Adipose tissue (tissue), 3 donors: ENCODE measurements around the gene CHIC2. TPM values are rescaled to one million over a fixed set of nuclear protein-coding genes. Genes with fewer than 3 reads are reported as not detected.
A peak's percentile ranks its signal among the peaks of the same experiment; 100 is the strongest.
"Not testable (repeated sequence)": the region's sequence is repeated elsewhere in the genome, so short reads cannot be mapped to it uniquely, and the experiment has no call there.

ENCODE experiments used
- H3K27ac ChIP-seq: one replicate; pipeline ENCODE4 v1.5.1; 2013; ENCODE audit warnings: low read depth, low read length
- WGBS, 3 donors: extraction: QIAGEN DNeasy Blood & Tissue Kit; methylation state at CpG; one replicate each; pipeline ENCODE4 v1.1.7; 2013; 5-methylcytosine and 5-hydroxymethylcytosine counted together
- polyA plus RNA-seq, 3 donors: library from polyadenylated mRNA; stranded (reverse); fragments of 200-250 nt; gene quantifications; one replicate each; pipeline ENCODE4 v1.2.3, GENCODE V29; 2013
- donor health status: healthy with polysubstance abuse.
- donor health status: Bipolar disorder and iron deficiency.
- donor health status: healthy.

CHIC2 gene
- polyA plus RNA-seq = 10 to 100 TPM in 2 of 3 donors, 1 to 10 TPM in 1; 8.8 to 29.0 (median 23.4) TPM

- WGBS, 3 donors = 0% methylated on average over 75 to 87 of the region's 87 CpGs
- peak within 1 kb of the TSS; percentile 95 for H3K27ac ChIP-seq
Observed at GRCh38 chr4:54064317-54065111, at the start of gene CHIC2. Gene CHIC2, minus strand, starts transcription at chr4:54064605. Its CDS starts 305 bp downstream, at chr4:54064300.

- not testable (repeated sequence) for H3K27ac ChIP-seq
- 87 to 90% (median 88%) methylated on average over 1 of the region's 1 CpG for WGBS, 3 donors
Observed at GRCh38 chr4:54113206-54113605, 48.8 kb upstream of the CHIC2 start.

GRCh38 chr4:54110019-54110416 lies 45.6 kb upstream of the CHIC2 start:
- WGBS, 3 donors = 15 to 34% (median 33%) methylated on average over 10 of the region's 10 CpGs
- H3K27ac ChIP-seq = no peak overlapping the region

GRCh38 chr4:54109241-54110018 lies 45.0 kb upstream of the CHIC2 start:
- no peak overlapping the region for H3K27ac ChIP-seq
- 9 to 14% (median 12%) methylated on average over 51 of the region's 51 CpGs for WGBS, 3 donors

- H3K27ac ChIP-seq = no peak overlapping the region
- 17 to 33% (median 31%) methylated on average over 22 of the region's 22 CpGs for WGBS, 3 donors
Observed at GRCh38 chr4:54107951-54108748, 43.7 kb upstream of the CHIC2 start.

- 60 to 100% (median 62%) methylated on average over 1 of the region's 1 CpG for WGBS, 3 donors
Observed at GRCh38 chr4:54104907-54105306, 40.5 kb upstream of the CHIC2 start.

GRCh38 chr4:54103190-54103574 lies 38.8 kb upstream of the CHIC2 start:
- H3K27ac ChIP-seq = no peak overlapping the region

More at GRCh38 chr4:54104907-54105306, 40.5 kb upstream of the CHIC2 start:
- H3K27ac ChIP-seq = no peak overlapping the region

GRCh38 chr4:54102531-54103106 lies 38.2 kb upstream of the CHIC2 start:
- 37 to 47% (median 39%) methylated on average over 6 of the region's 6 CpGs for WGBS, 3 donors
- no peak overlapping the region for H3K27ac ChIP-seq

More at GRCh38 chr4:54103190-54103574, 38.8 kb upstream of the CHIC2 start:
- WGBS, 3 donors = 7 to 17% (median 13%) methylated on average over 8 of the region's 8 CpGs

GRCh38 chr4:54101190-54102041 lies 37.0 kb upstream of the CHIC2 start:
- 3 to 15% (median 13%) methylated on average over 50 of the region's 50 CpGs for WGBS, 3 donors
- H3K27ac ChIP-seq = no peak overlapping the region

- 1 to 2% (median 1%) methylated on average over 44 to 46 of the region's 46 CpGs for WGBS, 3 donors
- H3K27ac ChIP-seq = no peak overlapping the region
Observed at GRCh38 chr4:54100595-54101189, 36.3 kb upstream of the CHIC2 start.

- H3K27ac ChIP-seq = no peak within 1 kb of the TSS
- 1% methylated on average over 51 to 66 of the region's 66 CpGs for WGBS, 3 donors
Observed at GRCh38 chr4:54099748-54100574, 35.6 kb upstream of the CHIC2 start, which contains the start of gene GSX2. Gene GSX2, plus strand, starts transcription at chr4:54100163. Its CDS starts 182 bp downstream, at chr4:54100345.

- H3K27ac ChIP-seq = no peak overlapping the region
- WGBS, 3 donors = 2 to 7% (median 7%) methylated on average over 17 of the region's 17 CpGs
Observed at GRCh38 chr4:54099287-54099747, 34.9 kb upstream of the CHIC2 start.

- no peak overlapping the region for H3K27ac ChIP-seq
- 10 to 45% (median 33%) methylated on average over 5 of the region's 5 CpGs for WGBS, 3 donors
Observed at GRCh38 chr4:54098375-54098774, 34.0 kb upstream of the CHIC2 start.

GRCh38 chr4:54097152-54097551 lies 32.7 kb upstream of the CHIC2 start:
- 45 to 72% (median 58%) methylated on average over 6 of the region's 6 CpGs for WGBS, 3 donors
- no peak overlapping the region for H3K27ac ChIP-seq

GRCh38 chr4:54096295-54096962 lies 32.0 kb upstream of the CHIC2 start:
- H3K27ac ChIP-seq = no peak overlapping the region
- WGBS, 3 donors = 26 to 43% (median 36%) methylated on average over 13 of the region's 13 CpGs
